T-helper 2 cell treated with Interferon-gamma antibody and Interleukin-4, amounts not matched to agents 5 μg/mL and 100 μg/mL, for 36 hours (primary cell): ENCODE results near the gene PGLYRP4.
"Not testable (repeated sequence)": the region's sequence is repeated elsewhere in the genome, so short reads cannot be mapped to it uniquely, and the experiment has no call there.

ENCODE experiments used
- DNase-seq: peaks from one replicate; pipeline ENCODE4 v3.0.0; 2021; ENCODE audit warnings: low spot score
- H3K27ac Mint-ChIP-seq: one replicate; pipeline ENCODE4 v1.8.0; 2021; ENCODE audit warnings: mild to moderate bottlenecking, mixed read lengths
- H3K27me3 Mint-ChIP-seq: one replicate; pipeline ENCODE4 v1.8.0; 2021; ENCODE audit warnings: low read depth, mixed read lengths
- H3K36me3 Mint-ChIP-seq: one replicate; pipeline ENCODE4 v1.8.0; 2021; ENCODE audit warnings: low read depth, mixed read lengths
- H3K4me1 Mint-ChIP-seq: one replicate; pipeline ENCODE4 v1.8.0; 2021; ENCODE audit warnings: low read depth, mixed read lengths
- H3K4me3 Mint-ChIP-seq: one replicate; pipeline ENCODE4 v1.8.0; 2022; ENCODE audit warnings: mild to moderate bottlenecking, moderate library complexity, mixed read lengths
- H3K9me3 Mint-ChIP-seq: one replicate; pipeline ENCODE4 v1.8.0; 2021; ENCODE audit warnings: mixed read lengths

The PGLYRP4 gene

DNA sequence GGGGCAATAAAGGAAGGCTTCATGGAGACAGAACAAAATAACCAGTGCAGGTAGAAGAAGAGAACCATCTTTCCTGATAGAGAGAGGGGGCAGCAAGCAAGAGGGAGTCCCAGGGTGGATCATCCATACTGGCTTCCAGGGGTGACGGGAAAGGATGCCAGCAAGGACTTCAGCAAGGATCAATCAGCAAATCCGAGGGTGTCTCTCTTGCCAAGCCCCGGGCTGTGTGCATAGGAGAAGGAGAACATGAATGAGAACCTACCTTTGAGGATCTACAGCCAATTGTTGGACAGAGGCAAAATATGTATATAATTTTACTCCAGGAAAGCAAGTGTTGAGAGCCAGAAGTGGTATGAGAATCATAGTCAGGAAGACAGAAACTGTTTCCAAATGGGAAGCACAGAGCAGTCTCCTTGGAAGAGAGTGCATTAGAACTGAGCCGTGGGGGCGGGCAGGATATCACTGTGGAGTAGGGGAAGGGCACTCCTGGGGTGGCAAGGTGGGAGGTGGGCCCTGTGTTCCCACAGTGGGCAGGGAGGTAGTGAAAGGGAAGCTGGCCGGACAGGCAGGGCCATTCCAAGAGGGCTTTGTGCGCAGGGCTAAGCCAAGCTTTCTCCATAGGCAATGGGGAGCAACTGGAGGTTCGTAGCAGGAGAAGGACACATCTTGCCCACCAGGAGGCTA is 7.9 kb upstream of the PGLYRP4 start:
- Mint-ChIP-seq H3K36me3 (no peaks in the 10 kb centered on the region), H3K4me3 (no peak overlapping the region), H3K27ac (no peak overlapping the region), H3K4me1 (no peaks in the 10 kb centered on the region), H3K9me3 (no peaks in the 10 kb centered on the region), H3K27me3 (peaks cover 2% of the 10 kb centered on the region)
- DNase-seq = no peak

DNA sequence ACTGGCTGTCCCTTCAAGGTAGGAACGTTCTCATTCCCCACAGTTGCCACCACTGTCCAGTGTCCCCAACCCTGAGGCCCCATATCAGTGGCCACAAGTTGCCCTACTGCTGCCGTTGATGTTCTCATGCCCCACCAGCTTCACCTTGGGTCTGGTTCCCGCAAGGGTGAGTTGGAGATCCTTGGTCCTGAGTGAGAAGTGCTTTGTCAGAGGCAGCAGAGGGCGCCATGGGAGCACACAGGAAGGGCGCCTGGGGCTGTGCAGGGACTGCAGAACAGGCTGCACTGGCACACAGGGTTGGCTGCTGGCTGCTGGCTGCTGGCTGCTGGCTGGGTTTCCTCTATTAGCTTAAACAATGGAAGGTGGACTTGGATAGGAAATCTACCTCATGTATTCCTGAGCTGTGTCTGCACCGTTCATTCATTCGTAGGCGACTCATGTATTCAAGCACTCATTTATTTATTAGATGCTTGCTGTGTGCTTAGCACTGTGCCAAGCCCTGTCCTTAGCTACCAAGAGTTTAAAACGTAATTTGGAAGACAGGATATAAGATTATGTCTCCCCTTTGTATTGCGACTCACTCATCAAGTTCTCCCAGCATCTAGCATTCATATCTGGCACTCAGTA is 6.9 kb upstream of the PGLYRP4 start:
- H3K4me1 Mint-ChIP-seq = no peaks in the 10 kb centered on the region
- H3K36me3 Mint-ChIP-seq = no peaks in the 10 kb centered on the region
- H3K27me3 Mint-ChIP-seq = peaks cover 2% of the 10 kb centered on the region
- DNase-seq = no peak
- no peak overlapping the region for H3K27ac Mint-ChIP-seq
- no peaks in the 10 kb centered on the region for H3K9me3 Mint-ChIP-seq
- H3K4me3 Mint-ChIP-seq = no peak overlapping the region

DNA sequence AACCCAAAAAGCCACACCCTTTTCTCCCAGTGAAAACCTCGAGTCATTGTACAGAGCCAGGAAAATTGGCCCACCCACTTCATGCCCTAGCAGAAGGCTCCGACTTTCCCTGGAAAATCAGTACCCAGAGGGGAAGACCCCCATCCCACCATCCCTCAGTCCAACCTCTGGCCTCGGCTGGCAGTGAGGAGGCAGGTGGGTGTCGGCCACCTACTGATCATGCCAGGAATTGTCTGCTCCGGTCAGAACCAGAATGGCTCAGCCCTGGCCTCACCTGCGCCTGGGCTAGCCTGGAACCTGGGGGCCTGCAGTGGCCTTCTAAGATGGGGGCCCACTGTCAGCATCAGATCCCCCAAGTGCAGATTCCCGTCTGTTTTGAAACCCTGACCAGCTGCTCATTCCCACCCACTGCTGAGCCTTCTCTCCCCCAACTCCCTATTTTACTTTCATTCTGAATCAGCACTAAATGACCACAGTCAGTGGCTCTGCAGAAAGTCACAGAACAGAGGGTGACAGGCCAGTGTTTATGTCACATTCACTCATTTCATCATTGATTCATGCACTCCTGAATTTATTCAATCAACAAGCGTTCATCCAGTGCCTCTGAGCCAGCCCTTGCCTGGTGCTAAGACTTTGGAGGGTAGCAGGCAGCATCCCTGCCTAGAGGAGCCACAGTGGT is 6.0 kb upstream of the PGLYRP4 start:
- Mint-ChIP-seq H3K4me1 (no peaks in the 10 kb centered on the region), H3K36me3 (no peaks in the 10 kb centered on the region), H3K27me3 (peaks cover 4% of the 10 kb centered on the region), H3K27ac (no peak overlapping the region), H3K9me3 (no peaks in the 10 kb centered on the region), H3K4me3 (no peak overlapping the region)
- DNase-seq = no peak

DNA sequence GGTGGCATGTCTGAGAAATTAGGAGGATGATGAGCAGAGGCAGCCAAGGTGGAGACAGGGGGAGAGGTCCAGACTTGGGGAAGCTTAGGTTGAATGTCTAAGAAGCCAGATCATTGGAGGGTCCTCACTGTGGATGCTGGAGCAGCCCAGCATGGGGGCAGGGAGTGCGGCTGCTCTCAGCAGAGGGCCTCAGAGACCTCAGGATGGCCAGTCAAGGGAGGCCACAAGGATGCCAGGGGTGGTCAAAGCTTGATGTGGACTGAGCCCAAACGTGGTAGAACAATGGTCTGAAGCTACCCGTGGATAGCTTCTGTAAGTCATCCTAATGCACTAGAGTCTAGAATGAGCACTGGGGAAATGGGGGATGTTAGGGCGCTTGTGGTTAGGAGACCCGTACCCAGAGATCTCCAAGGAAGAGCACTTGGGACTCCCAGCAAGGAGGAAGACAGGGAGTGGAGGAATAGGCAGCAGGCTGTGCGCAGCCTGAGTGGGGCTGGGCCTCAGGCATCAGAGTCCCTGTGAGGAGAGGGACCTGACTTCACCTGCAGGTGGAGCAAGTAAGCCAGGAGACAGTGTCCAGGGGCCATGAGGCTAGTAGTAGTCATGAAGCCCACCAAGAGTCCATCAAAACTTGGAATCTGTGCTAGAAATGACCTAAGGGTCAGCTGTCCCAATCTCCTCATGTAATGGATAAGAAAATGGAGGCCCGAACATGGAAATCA is 4.7 kb upstream of the PGLYRP4 start:
- H3K4me1 Mint-ChIP-seq = no peaks in the 10 kb centered on the region
- H3K9me3 Mint-ChIP-seq = no peaks in the 10 kb centered on the region
- H3K27me3 Mint-ChIP-seq = peaks cover 4% of the 10 kb centered on the region
- H3K36me3 Mint-ChIP-seq = no peaks in the 10 kb centered on the region
- H3K4me3 Mint-ChIP-seq = no peak overlapping the region
- DNase-seq = no peak
- no peak overlapping the region for H3K27ac Mint-ChIP-seq

DNA sequence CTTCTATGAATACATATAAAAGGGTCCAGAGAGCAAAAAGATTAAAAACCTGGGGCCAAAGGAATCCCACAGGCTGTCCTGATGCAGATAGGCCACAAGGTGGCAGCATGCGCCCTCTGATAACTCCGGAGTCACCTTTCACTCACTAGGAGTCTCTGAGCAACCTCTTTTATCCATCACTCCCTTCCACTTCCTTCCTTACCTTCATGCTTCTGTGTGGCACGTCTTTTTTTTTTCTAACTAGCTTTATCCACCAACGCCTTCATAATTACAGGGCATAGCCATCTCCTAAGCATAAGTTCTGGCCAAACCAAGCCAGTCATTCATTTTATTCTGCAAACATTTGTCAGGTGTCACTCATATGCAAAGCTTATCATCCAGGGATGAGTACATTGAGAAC is 3.9 kb upstream of the PGLYRP4 start:
- H3K4me3 Mint-ChIP-seq = no peak overlapping the region
- H3K9me3 Mint-ChIP-seq = no peaks in the 10 kb centered on the region
- no peaks in the 10 kb centered on the region for H3K4me1 Mint-ChIP-seq
- peaks cover 4% of the 10 kb centered on the region for H3K27me3 Mint-ChIP-seq
- H3K27ac Mint-ChIP-seq = no peak overlapping the region
- no peaks in the 10 kb centered on the region for H3K36me3 Mint-ChIP-seq
- DNase-seq = peak; percentile 35

- peaks cover 9% of the 10 kb centered on the region for H3K27me3 Mint-ChIP-seq
- no peak for DNase-seq
- no peak overlapping the region for H3K27ac Mint-ChIP-seq
- no peaks in the 10 kb centered on the region for H3K36me3 Mint-ChIP-seq
- no peak overlapping the region for H3K4me3 Mint-ChIP-seq
- H3K4me1 Mint-ChIP-seq = peaks cover 5% of the 10 kb centered on the region
- H3K9me3 Mint-ChIP-seq = no peaks in the 10 kb centered on the region
Observed at GRCh38 chr1:153350321-153350957, 1.8 kb upstream of the PGLYRP4 start.

- Mint-ChIP-seq H3K27ac (no peak overlapping the region), H3K4me3 (no peak overlapping the region), H3K4me1 (peaks cover 6% of the 10 kb centered on the region), H3K36me3 (no peaks in the 10 kb centered on the region), H3K9me3 (no peaks in the 10 kb centered on the region), H3K27me3 (peaks cover 9% of the 10 kb centered on the region)
- no peak for DNase-seq
Observed at GRCh38 chr1:153349363-153350320, 1.0 kb upstream of the PGLYRP4 start.

- Mint-ChIP-seq H3K27me3 (peaks cover 10% of the 10 kb centered on the region), H3K4me1 (peaks cover 13% of the 10 kb centered on the region), H3K27ac (no peak overlapping the region), H3K36me3 (no peaks in the 10 kb centered on the region), H3K4me3 (no peak overlapping the region), H3K9me3 (no peaks in the 10 kb centered on the region)
- no peak for DNase-seq
Observed at GRCh38 chr1:153347856-153348255, 785 bp downstream of the PGLYRP4 start.

GRCh38 chr1:153347049-153347448 is 1.6 kb downstream of the PGLYRP4 start:
- not testable (repeated sequence) for H3K27me3 Mint-ChIP-seq, H3K9me3 Mint-ChIP-seq, DNase-seq, H3K36me3 Mint-ChIP-seq, H3K4me3 Mint-ChIP-seq, H3K27ac Mint-ChIP-seq
- H3K4me1 Mint-ChIP-seq = peaks cover 13% of the 10 kb centered on the region

- H3K4me3 Mint-ChIP-seq = no peak overlapping the region
- no peaks in the 10 kb centered on the region for H3K9me3 Mint-ChIP-seq
- H3K27me3 Mint-ChIP-seq = peaks cover 9% of the 10 kb centered on the region
- peaks cover 13% of the 10 kb centered on the region for H3K4me1 Mint-ChIP-seq
- H3K36me3 Mint-ChIP-seq = no peaks in the 10 kb centered on the region
- no peak for DNase-seq
- no peak overlapping the region for H3K27ac Mint-ChIP-seq
Observed at GRCh38 chr1:153346077-153346723, 2.4 kb downstream of the PGLYRP4 start.

DNA sequence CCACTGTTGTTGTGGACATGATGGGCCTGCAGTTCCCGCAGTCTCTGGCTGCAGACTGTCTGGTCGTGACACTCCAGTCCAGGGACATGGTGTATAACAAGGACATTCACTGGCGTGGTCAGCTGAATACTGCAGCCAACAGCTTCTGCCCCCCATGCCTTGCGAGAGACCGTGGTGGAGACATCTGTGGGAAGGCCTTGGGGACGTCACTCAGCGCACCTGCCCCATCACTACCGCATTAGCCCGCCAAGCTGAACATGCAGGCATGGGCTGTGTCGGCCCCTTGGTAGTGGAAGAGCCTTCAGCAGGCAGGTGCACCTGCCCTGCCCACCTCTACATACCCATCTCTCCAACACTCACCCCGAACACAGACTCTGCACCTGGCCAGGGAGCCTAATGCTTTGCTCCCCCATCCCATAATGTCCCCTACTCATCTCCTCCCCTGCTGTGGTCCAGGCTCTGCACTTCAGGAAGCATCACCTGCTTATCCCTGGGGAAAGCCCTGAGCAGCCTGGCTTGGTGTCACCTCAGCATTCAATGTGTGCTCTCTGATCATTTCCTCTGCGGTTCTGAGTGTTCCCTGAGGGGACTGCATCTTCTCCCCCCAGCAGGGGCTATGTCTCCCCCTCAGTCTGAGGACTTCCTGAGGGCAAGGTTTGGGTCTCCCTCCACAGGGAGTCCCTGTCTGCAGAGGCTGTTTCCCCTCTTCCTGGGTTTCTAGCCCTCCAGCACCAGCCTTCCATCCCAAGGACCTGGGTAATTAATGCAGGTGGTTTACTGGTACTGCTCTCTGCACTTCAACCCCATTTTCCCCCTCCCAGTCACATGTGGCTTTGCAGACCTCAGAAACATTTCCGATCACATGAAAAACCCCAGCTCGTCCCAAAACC is 3.2 kb downstream of the PGLYRP4 start:
- H3K4me1 Mint-ChIP-seq = peaks cover 13% of the 10 kb centered on the region
- DNase-seq = peak; percentile 3
- H3K36me3 Mint-ChIP-seq = no peaks in the 10 kb centered on the region
- no peaks in the 10 kb centered on the region for H3K9me3 Mint-ChIP-seq
- H3K4me3 Mint-ChIP-seq = no peak overlapping the region
- H3K27me3 Mint-ChIP-seq = peaks cover 12% of the 10 kb centered on the region
- no peak overlapping the region for H3K27ac Mint-ChIP-seq

GRCh38 chr1:153344718-153345025 is 4.0 kb downstream of the PGLYRP4 start:
- no peaks in the 10 kb centered on the region for H3K36me3 Mint-ChIP-seq
- no peak overlapping the region for H3K27ac Mint-ChIP-seq
- H3K9me3 Mint-ChIP-seq = no peaks in the 10 kb centered on the region
- peaks cover 10% of the 10 kb centered on the region for H3K27me3 Mint-ChIP-seq
- peaks cover 19% of the 10 kb centered on the region for H3K4me1 Mint-ChIP-seq
- no peak overlapping the region for H3K4me3 Mint-ChIP-seq
- DNase-seq = no peak
